Activated CD8-positive, alpha-beta memory T cell treated with anti-CD3 and anti-CD28 coated beads for 1 hour (primary cell): ENCODE measurements around the gene ATG7.

Experiments
- DNase-seq, 2 donors: peaks; one replicate each; pipeline ENCODE4 v3.0.0-alpha.2; 2020; ENCODE audit warnings: low read depth in 1 of 2; ENCODE audit errors: extremely low read depth in 1 of 2

ATG7 gene, protein sequence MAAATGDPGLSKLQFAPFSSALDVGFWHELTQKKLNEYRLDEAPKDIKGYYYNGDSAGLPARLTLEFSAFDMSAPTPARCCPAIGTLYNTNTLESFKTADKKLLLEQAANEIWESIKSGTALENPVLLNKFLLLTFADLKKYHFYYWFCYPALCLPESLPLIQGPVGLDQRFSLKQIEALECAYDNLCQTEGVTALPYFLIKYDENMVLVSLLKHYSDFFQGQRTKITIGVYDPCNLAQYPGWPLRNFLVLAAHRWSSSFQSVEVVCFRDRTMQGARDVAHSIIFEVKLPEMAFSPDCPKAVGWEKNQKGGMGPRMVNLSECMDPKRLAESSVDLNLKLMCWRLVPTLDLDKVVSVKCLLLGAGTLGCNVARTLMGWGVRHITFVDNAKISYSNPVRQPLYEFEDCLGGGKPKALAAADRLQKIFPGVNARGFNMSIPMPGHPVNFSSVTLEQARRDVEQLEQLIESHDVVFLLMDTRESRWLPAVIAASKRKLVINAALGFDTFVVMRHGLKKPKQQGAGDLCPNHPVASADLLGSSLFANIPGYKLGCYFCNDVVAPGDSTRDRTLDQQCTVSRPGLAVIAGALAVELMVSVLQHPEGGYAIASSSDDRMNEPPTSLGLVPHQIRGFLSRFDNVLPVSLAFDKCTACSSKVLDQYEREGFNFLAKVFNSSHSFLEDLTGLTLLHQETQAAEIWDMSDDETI

DNA sequence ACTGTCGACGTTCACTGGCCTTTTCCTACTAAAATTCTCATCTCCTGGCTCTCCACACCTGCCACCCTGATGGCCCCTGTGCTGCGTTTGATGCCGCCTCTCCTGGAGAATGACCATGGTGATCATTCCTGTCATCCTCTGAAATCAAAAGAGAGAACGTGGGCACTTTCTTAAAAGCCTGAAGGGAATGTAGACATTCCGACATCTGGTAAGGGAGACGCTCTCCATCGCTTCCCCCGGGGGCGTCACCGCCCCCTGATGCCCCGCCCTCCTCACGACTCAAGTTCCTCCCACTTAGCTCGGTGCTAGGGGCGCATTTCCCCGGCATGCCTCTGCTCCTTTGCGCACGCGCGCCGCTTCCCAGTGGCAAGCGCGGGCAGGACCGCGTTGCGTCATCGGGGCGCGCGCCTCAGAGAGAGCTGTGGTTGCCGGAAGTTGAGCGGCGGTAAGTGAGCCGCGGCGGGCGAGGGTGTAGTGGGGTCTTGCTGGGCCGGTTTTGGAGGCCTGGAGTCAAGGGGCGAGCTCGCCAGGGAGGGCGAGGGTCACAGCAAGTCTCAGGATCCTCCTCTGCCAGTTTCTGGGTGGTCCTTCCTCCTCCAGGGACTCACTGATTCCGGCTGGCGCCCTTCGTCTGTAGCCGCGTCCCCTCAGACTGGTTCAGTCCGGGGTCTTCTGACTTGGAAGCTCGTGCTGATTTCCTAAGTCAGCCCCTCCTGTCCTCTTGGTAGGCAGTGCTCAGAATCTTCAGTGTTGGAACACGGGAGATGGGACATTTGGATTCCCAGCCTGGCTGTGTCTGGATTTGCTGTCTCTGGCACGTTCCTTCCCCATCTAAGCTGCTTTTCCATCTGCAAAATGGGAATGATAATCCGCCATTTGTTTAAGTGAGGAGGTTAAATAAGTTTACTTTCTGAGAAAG is at the start of gene ATG7:
Gene ATG7, plus strand, starts transcription at position 412 of the 919 bp plus-strand sequence. CDS start 26,299 bp downstream, outside the sequence.
- peak; percentile 86 to 97 for DNase-seq

DNA sequence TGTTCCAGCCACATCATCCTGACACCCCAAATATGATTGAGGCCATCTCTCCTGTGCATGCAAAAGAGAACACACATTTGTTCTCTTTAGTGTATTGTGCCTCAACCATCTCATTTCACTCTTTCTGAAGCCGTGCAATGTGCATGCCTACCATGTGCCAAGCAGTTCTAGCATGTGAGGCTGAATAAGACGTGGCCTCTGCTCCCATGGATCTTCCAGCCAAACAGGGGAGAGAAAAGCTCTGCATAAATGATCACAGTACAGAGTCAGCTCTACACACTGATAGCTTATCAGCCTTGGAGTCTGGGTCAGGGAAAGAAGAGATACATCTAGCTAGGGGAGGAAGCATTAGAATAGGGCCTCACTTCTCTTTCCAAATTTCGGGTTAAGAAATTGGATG is 48.2 kb upstream of the ATG7 start:
- no peak for DNase-seq

- no peak for DNase-seq
These were observed 47.3 kb upstream of the ATG7 start for GRCh38 chr3:11224870-11225229.

GRCh38 chr3:11226042-11226370 is 46.2 kb upstream of the ATG7 start:
- DNase-seq, result no peak

- DNase-seq, result no peak
These were observed 44.2 kb upstream of the ATG7 start for GRCh38 chr3:11228041-11228440.

DNA sequence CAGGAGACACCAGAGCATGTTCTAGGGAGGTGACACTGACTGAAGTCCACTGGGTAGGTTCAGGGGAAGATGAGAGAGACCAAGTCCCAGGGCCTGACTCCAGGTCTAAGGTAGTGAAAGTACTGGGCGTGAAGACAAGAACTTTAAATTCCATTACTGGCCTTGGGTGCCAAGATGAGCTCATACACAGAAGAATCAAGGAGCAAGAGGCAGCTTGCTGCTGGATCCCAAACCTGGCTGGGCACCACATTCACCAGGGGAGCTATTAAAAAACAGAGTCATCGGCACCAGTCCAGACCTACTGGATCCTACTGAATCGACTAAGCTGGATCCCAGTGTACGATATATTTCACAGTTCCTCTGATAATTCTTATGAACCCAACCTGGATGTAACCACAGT is 42.1 kb upstream of the ATG7 start:
- DNase-seq, result no peak

DNA sequence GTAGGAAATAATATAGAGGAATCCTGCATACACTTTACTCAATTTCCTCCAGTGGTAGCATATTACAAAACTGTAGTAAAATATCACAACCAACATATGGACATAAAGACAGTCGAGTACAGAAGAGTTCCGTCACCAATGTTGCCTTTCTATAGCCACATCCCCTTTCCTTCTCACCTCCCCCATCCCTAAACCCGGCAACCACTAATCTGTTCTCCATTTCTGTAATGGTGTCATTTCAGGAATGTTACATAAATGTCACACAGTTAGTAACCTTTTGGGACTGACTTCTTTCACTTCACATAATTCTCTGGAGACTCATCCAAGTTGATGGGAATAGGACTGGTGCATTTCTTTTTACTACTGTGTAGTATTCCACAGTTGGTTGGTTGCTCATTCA is 41.4 kb upstream of the ATG7 start:
- DNase-seq, result no peak

GRCh38 chr3:11235385-11235784 is 36.8 kb upstream of the ATG7 start:
- no peak for DNase-seq

DNA sequence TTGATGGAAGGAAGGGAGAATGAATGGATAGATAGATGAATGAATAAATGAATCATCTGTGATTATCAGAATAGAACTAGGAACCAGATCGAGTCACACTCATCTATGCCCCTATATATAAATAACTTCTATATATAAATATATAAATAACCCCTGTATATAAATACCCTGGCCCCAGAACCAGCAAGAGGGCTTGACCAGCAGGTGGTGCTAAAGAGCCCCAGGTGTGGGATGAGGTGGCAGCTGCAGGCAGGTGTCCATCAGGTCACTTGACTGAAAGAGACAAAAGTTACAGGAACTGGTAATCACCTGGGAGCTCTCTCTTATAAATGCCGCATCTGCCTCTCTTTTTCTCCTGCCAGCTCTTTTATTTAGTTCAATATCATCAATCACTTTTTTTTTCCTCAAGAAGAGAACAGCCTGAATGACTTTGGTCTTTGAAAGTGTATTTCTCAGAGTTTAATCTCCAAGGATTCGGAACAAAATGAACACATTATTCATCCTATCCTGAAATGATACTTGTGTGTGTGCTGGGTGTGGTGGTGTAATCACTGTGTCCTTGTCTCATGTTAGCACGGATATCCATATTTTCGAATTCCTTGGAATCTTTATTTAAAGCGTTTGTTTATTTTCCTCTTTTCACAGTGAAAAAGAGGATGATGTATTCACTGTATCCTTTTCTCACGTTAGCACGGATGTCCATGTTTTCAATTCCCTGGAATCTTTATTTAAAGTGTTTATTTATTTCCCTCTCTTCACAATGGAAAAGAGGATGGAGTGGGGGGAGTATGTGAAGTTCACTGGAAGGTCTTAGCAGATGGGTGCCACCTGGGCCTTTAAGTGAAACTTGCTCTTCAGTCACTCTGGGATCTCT is 35.4 kb upstream of the ATG7 start:
- DNase-seq, result peak; percentile 49 to 72

DNA sequence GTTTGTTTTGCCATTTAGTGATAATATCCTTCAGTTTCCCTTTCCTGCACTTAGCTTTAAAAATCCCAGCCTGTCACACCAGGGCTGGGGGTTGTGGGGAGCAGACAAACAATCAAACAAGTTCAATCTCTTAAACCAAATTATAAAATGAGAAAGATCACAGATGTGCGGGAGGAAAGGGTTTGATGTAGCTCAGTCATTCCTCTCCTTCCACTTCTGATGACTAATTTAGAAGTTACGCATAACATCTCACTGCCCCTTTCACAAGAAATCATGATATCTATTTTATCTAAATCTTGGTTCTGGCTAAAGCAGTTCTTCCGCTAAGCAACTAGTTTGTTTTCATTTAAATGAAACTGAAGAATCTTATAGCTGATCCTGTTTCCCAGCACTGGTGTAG is 34.1 kb upstream of the ATG7 start:
- no peak for DNase-seq

DNA sequence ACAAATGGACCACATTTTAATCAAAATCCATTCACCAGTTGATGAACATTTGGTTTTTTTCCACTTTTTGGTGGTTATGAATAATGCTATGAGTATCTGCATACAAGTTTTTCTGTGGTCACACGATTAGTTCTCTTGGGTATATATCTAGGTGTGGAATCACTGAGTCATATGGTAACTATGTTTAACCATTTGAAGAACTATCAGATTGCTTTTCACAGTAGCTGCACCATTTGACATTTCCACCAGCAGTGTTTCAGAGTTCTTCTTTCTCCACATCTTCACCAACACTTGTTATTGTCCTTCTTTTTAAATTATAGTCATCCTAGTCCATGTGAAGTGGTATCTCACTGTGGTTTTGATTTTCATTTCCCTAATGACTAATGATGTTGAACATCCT is 33.3 kb upstream of the ATG7 start:
- no peak for DNase-seq

DNA sequence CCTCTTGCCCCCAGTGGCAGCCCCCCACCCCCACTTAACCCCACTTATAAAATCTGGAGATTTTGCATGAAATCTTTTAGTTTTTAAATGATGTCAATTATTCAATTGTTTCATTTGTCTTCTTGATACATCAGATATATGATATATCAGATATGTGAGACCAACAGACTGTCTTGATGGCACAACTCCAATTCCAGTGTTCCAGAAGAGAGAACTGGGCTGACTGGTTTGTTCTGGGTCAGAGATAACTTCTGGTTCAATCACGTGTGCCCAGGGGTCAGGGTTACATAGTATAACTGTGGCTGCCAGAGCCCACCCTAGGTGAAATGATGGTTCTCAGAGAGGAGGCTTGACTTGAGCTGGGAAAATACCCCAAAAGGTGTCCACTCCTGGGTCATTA is 32.4 kb upstream of the ATG7 start:
- DNase-seq, result no peak

- DNase-seq, result no peak
These were observed 31.7 kb upstream of the ATG7 start for GRCh38 chr3:11240496-11240895.

DNA sequence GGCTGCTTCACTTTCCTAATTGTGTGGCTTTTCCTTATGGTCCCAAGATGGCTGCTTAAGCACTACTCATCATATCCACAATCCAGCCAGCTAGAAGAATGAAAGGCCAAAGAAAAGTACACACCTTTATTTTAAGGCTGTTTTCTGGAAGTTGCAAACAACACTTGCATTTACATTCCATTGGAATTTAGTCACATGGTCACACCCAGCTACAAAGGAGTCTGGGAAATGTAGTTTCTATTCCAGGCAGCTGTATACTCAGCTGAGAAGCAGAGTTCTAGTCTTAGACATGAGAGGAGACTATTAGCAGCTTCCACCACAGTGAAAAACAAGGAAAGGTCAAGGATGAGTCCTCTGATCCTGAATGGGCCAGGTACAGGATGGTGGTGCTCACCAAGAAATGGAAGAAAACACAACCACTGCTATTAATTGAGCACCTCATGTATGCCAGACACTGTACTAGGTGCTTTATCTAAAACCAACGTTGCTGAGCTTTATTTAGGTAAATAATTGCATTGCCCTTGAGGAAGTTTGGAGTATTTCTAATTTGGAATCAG is 28.0 kb upstream of the ATG7 start:
- DNase-seq, result no peak

- no peak for DNase-seq
These were observed 26.9 kb upstream of the ATG7 start for GRCh38 chr3:11245276-11245675.

DNA sequence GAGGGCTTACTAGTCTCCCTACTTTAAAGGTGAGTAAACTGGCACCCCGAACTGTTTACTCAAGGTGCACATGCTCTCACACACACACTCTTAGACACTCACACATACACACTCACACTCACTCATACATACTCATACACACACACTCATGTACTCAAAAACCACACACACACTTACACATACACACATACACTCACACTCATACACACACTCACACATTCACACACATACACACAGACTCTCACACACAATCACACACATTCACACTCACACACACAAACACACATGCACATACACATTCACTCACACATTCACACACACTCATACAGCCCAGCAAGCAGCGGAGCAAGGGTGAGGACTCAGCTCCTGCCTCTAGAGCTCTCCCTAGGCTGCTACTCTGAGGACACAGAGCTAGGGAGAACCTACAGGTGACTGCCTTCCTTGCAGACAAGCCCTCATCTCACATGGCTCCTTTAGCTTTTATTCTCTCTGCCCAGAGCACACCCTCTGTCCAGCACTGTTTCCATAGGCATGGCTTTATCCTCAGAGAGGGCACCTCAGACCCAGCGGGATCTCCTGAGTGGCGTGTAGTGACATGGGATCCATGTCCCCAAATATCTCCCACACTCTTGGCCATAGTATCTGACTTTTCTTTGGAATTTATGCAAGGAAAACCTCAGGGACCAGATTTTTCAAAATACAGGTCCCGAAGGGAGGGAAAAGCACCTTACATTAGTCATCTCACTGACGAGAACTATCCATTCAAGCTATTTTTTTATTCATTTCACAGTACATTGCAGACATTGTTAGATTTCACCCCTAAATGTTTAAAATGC is 26.2 kb upstream of the ATG7 start:
- DNase-seq, result no peak

GRCh38 chr3:11246663-11246970 is 25.6 kb upstream of the ATG7 start:
- DNase-seq, result no peak

DNA sequence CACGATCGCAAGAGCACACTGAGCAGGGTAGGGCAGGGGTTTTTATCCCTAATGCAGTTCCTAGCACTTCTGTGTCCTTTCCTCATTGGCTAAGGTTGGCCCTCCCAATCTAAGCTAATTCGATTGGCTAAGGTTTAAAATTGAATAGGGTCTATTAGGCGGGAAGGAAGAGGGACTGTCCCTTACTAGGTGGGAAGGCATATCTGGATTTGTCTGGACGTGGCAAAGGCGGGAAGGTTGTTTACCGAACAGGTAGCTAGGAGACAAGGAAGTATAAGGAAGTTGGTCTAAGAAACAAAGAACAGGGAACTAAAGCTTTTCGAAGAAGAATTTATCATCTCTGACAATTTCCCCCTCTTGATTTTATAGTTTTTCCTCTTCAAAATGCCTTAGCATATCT is 24.8 kb upstream of the ATG7 start:
- no peak for DNase-seq

DNA sequence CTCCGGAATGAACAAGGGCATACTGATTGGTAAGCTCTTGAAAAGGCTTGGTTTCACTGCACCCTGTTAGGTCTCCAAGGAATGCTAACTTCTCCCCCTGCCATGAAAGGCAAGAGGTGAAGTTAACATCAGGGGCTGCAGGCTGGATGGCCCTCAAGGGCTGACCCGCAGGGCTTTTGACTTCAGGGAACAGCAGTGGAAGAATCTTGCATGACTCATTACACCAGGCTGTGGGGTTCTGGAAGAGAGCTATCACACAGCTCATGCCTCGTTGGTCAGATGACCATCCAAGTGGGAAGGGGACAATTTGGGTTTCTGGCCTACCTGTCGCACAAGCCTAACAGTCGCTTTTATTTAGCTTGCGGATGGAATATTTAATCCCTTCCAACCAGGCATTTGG is 23.6 kb upstream of the ATG7 start:
- DNase-seq, result no peak
